ENCODE measurements around the gene VILL.

Gene VILL

GRCh38 chr3:37944391-37944842, 46.2 kb upstream of the VILL start:
- peaks cover 28 to 33% of the 10 kb centered on the region in 2 experiments for H3K4me1 ChIP-seq (ENCODE audit: control insufficient read depth in 1 of 2, insufficient read depth in 1 of 2, low read depth in 1 of 2, low read length in 1 of 2)
- no peaks in the 10 kb centered on the region for H3K27me3 ChIP-seq
- H3K4me3 ChIP-seq (ENCODE audit: low read depth in 1 of 2, low read length in 1 of 2): no peak overlapping the region
- TF ChIP-seq CTCF (IDR thresholded peaks at IDR 0.05): no peak
- H3K9me3 ChIP-seq: no peaks in the 10 kb centered on the region
- peak overlapping the region; percentile 59 for H3K27ac ChIP-seq
- H3K36me3 ChIP-seq: no peaks in the 10 kb centered on the region

DNA sequence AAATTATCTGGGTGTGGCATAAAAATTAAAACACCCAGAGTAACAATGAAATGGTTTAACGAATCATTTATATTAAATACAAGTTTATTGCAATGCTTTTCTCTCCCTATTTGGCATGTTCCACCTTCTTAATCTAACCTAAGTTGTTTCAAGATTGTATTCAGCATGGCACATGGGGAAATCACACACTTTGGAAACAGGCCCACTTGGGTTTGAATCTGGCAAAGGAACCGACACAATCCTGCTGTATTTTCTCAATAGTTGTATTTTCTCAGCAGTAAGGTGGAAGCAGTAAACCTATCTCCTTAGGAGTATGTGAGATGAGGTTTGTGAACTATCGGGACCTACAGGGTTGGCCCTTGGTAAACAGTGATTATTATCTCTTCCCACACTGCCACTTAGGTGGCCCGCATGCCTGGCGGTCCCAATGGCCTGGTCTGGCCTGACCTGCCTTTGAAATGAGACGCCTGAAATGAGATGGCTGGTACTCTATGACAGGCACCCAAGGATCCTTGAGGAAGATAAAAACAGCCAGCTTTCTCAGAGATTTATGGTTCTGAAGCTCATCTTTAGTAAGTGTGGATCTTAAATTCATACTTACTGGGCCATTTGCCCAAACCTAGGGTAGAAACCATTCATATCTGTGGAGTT, 45.3 kb upstream of the VILL start:
- TF ChIP-seq CTCF (IDR thresholded peaks at IDR 0.05): no peak
- H3K4me1 ChIP-seq (ENCODE audit: control insufficient read depth in 1 of 2, insufficient read depth in 1 of 2, low read depth in 1 of 2, low read length in 1 of 2): peaks cover 28 to 33% of the 10 kb centered on the region in 2 experiments
- no peaks in the 10 kb centered on the region for H3K36me3 ChIP-seq
- H3K27me3 ChIP-seq: no peaks in the 10 kb centered on the region
- no peaks in the 10 kb centered on the region for H3K9me3 ChIP-seq
- H3K27ac ChIP-seq: peak overlapping the region; percentile 59
- no peak overlapping the region for H3K4me3 ChIP-seq (ENCODE audit: low read depth in 1 of 2, low read length in 1 of 2)

- Histone ChIP-seq H3K4me1 (ENCODE audit: control insufficient read depth in 1 of 2, insufficient read depth in 1 of 2, low read depth in 1 of 2, low read length in 1 of 2) (peaks cover 28 to 33% of the 10 kb centered on the region in 2 experiments), H3K27me3 (no peaks in the 10 kb centered on the region), H3K4me3 (ENCODE audit: low read depth in 1 of 2, low read length in 1 of 2) (no peak overlapping the region), H3K9me3 (no peaks in the 10 kb centered on the region), H3K36me3 (no peaks in the 10 kb centered on the region), H3K27ac (peak overlapping the region; percentile 59)
- TF ChIP-seq CTCF (IDR thresholded peaks at IDR 0.05): no peak
Observed at GRCh38 chr3:37945807-37946530, 44.6 kb upstream of the VILL start.

- H3K4me3 ChIP-seq (ENCODE audit: low read depth in 1 of 2, low read length in 1 of 2): no peak overlapping the region
- no peaks in the 10 kb centered on the region for H3K9me3 ChIP-seq
- TF ChIP-seq CTCF (IDR thresholded peaks at IDR 0.05): no peak
- H3K27me3 ChIP-seq: no peaks in the 10 kb centered on the region
- H3K27ac ChIP-seq: peak overlapping the region; percentile 59
- peaks cover 28 to 33% of the 10 kb centered on the region in 2 experiments for H3K4me1 ChIP-seq (ENCODE audit: control insufficient read depth in 1 of 2, insufficient read depth in 1 of 2, low read depth in 1 of 2, low read length in 1 of 2)
- H3K36me3 ChIP-seq: no peaks in the 10 kb centered on the region
Observed at GRCh38 chr3:37946531-37946889, 44.1 kb upstream of the VILL start.

DNA sequence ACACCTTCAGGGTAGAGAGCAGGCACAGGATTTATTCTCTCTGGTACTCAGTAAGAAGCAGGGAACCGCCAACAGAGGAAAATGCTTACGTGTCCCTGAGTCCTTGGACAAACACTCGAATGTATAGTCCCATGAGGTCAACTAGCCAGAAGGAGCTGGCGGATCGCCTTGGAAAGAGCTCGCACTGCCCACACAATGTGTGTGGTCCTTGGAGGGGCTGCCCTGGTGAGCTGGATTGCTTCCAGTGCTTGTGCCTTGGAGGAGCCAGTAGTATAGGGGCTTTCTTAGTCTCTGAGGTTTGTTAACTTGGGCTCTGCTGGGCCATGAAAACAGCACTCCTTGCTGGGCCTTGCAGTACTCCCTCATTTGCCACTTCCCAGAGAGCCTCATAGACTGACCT, 40.7 kb upstream of the VILL start:
- Histone ChIP-seq H3K27ac (no peak overlapping the region), H3K4me1 (ENCODE audit: control insufficient read depth in 1 of 2, insufficient read depth in 1 of 2, low read depth in 1 of 2, low read length in 1 of 2) (peaks cover 19 to 20% of the 10 kb centered on the region in 2 experiments), H3K36me3 (no peaks in the 10 kb centered on the region), H3K27me3 (no peaks in the 10 kb centered on the region), H3K9me3 (no peaks in the 10 kb centered on the region), H3K4me3 (ENCODE audit: low read depth in 1 of 2, low read length in 1 of 2) (no peak overlapping the region)
- no peak for TF ChIP-seq CTCF (IDR thresholded peaks at IDR 0.05)

All from neutrophil (primary cell).